Measurements from ENCODE around the gene WASF3. TPM values are rescaled to one million over a fixed set of nuclear protein-coding genes. Genes with fewer than 3 reads are reported as not detected.

Gene WASF3
- total RNA-seq, 2 donors from 2014 or later: 3.2 to 4.0 TPM

GRCh38 chr13:26589226-26589625 is 31.7 kb downstream of the WASF3 start:
- Histone ChIP-seq H3K27ac (no peak overlapping the region), H3K36me3 (no peaks in the 10 kb centered on the region), H3K4me3 (no peak overlapping the region), H3K9ac (ENCODE audit: low read depth in 2 of 2, low read length in 2 of 2) (no peak overlapping the region), H3K9me3 (no peaks in the 10 kb centered on the region), H3K27me3 (no peaks in the 10 kb centered on the region), H3K4me1 (no peaks in the 10 kb centered on the region)
- intact Hi-C loops (cut with DNase I): no loop called here
- no peak for TF ChIP-seq CTCF (IDR thresholded peaks at IDR 0.05)
- no peak for DNase-seq

- Histone ChIP-seq H3K4me3 (no peak overlapping the region), H3K27ac (no peak overlapping the region), H3K9ac (ENCODE audit: low read depth in 2 of 2, low read length in 2 of 2) (no peak overlapping the region), H3K36me3 (no peaks in the 10 kb centered on the region), H3K9me3 (no peaks in the 10 kb centered on the region), H3K27me3 (no peaks in the 10 kb centered on the region), H3K4me1 (no peaks in the 10 kb centered on the region)
- intact Hi-C loops (cut with DNase I): no loop called here
- TF ChIP-seq CTCF (IDR thresholded peaks at IDR 0.05): no peak
- DNase-seq: no peak
Observed at GRCh38 chr13:26589754-26590153, 32.3 kb downstream of the WASF3 start.

GRCh38 chr13:26590379-26590778 is 32.9 kb downstream of the WASF3 start:
- Histone ChIP-seq H3K9me3 (no peaks in the 10 kb centered on the region), H3K4me3 (no peak overlapping the region), H3K9ac (ENCODE audit: low read depth in 2 of 2, low read length in 2 of 2) (no peak overlapping the region), H3K36me3 (no peaks in the 10 kb centered on the region), H3K27ac (no peak overlapping the region), H3K4me1 (no peaks in the 10 kb centered on the region), H3K27me3 (no peaks in the 10 kb centered on the region)
- no peak for TF ChIP-seq CTCF (IDR thresholded peaks at IDR 0.05)
- intact Hi-C loops (cut with DNase I): no loop called here
- no peak for DNase-seq

- intact Hi-C loops (cut with DNase I): no loop called here
- Histone ChIP-seq H3K27ac (no peak overlapping the region), H3K4me1 (no peaks in the 10 kb centered on the region), H3K27me3 (no peaks in the 10 kb centered on the region), H3K9me3 (no peaks in the 10 kb centered on the region), H3K4me3 (no peak overlapping the region), H3K9ac (ENCODE audit: low read depth in 2 of 2, low read length in 2 of 2) (no peak overlapping the region), H3K36me3 (no peaks in the 10 kb centered on the region)
- no peak for TF ChIP-seq CTCF (IDR thresholded peaks at IDR 0.05)
- no peak for DNase-seq
Observed at GRCh38 chr13:26590951-26591350, 33.5 kb downstream of the WASF3 start.

GRCh38 chr13:26591672-26592071 is 34.2 kb downstream of the WASF3 start:
- DNase-seq: no peak
- H3K9me3 ChIP-seq: no peaks in the 10 kb centered on the region
- intact Hi-C loops (cut with DNase I): no loop called here

More at GRCh38 chr13:26591672-26592071, 34.2 kb downstream of the WASF3 start:
- TF ChIP-seq CTCF (IDR thresholded peaks at IDR 0.05): no peak
- no peaks in the 10 kb centered on the region for H3K27me3 ChIP-seq
- H3K4me3 ChIP-seq: no peak overlapping the region
- H3K36me3 ChIP-seq: no peaks in the 10 kb centered on the region
- no peak overlapping the region for H3K9ac ChIP-seq (ENCODE audit: low read depth in 2 of 2, low read length in 2 of 2)
- no peaks in the 10 kb centered on the region for H3K4me1 ChIP-seq
- no peak overlapping the region for H3K27ac ChIP-seq

Measured in colonic mucosa (tissue), 4 donors.